AG09319 (cell line): ENCODE measurements around the gene HNRNPF.
"Not testable (repeated sequence)": the region's sequence is repeated elsewhere in the genome, so short reads cannot be mapped to it uniquely, and the experiment has no call there.

Source experiments
- DNase-seq: peaks from one replicate; pipeline ENCODE4 v3.0.0-alpha.2; 2010; ENCODE audit warnings: low read depth; ENCODE audit errors: extremely low read depth
- CTCF ChIP-seq: IDR thresholded peaks from 2 replicates; pipeline ENCODE4 v1.5.1; 2011; ENCODE audit warnings: low read depth, mild to moderate bottlenecking, inconsistent platforms, low read length, moderate library complexity

The HNRNPF gene

GRCh38 chr10:43393606-43394360 lies 15.2 kb downstream of the HNRNPF start:
- no peak for TF ChIP-seq CTCF
- no peak for DNase-seq

- not testable (repeated sequence) for DNase-seq
Measured at GRCh38 chr10:43393186-43393585, 15.8 kb downstream of the HNRNPF start.

- TF ChIP-seq CTCF: no peak
- no peak for DNase-seq
Measured at GRCh38 chr10:43392748-43393147, 16.2 kb downstream of the HNRNPF start.

GRCh38 chr10:43391496-43391895 lies 17.5 kb downstream of the HNRNPF start:
- DNase-seq: no peak
- TF ChIP-seq CTCF: no peak

GRCh38 chr10:43390759-43391158 lies 18.2 kb downstream of the HNRNPF start:
- TF ChIP-seq CTCF: peak; percentile 61
- DNase-seq: no peak

- no peak for DNase-seq
- TF ChIP-seq CTCF: no peak
Measured at GRCh38 chr10:43390333-43390732, 18.7 kb downstream of the HNRNPF start.

- no peak for TF ChIP-seq CTCF
- DNase-seq: no peak
Measured at GRCh38 chr10:43389867-43390266, 19.1 kb downstream of the HNRNPF start.

- no peak for DNase-seq
- no peak for TF ChIP-seq CTCF
Measured at GRCh38 chr10:43387678-43388032, 21.3 kb downstream of the HNRNPF start.
